GM18498 (cell line): Measurements from ENCODE around the gene SIAH3.

Experiments used
- ATAC-seq: cut with Tn5 transposase; IDR thresholded peaks from one replicate; pipeline ENCODE4 v1.9.1; 2021; ENCODE audit warnings: mild to moderate bottlenecking, moderate library complexity; ENCODE audit not compliant: unreplicated experiment

Gene SIAH3

DNA sequence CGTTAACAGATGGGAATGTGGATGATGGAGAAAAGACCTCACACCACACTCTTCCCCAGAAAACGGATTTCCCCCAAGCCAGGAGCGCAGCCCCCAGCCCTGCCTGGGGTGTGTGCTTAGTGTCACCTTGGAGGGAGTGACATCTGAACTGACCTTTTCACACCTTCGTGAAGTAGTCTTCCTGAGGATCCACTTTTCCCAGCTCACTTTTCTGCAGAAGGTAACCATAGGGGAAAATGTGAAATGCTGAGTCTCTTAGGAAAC is 26.2 kb downstream of the SIAH3 start:
- no peak for ATAC-seq

DNA sequence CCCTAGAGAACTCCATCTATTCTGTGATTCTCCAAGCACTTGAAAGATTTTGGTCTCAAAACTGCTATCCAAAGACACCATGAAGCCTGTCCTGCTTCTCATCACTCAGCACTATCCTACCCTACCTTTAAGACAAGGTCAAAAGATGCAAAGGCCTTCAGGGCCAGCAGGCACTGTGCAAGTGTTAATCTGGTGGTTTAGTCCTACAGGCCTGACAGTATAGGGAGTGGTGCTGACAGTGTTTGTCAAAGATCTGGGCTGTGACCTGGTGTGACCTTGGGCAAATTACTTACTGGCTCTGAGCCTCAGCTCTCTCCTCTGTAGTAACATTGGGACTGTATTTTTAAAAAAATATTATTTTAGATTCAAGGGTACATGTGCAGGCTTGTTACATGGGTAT is 28.0 kb downstream of the SIAH3 start:
- ATAC-seq = no peak

DNA sequence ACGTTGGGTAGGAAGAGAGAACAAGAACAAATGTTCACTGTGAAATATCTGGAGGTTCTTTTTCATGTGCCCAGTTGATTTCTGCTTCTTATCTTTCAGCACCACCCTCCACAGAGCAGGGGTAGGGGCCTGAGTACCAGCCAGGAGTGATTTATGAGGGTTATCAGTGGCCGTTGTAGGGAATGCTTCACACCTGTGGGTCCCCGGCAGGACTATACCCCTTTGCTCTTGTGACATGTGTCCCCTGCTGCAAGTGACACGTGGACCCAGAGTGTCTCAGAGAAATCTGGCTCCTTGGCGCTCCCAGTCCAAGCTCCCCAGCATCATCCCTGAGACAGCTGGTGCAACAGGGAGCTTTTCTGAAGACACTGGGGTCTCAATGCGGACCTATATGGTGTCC is 29.7 kb downstream of the SIAH3 start:
- no peak for ATAC-seq

DNA sequence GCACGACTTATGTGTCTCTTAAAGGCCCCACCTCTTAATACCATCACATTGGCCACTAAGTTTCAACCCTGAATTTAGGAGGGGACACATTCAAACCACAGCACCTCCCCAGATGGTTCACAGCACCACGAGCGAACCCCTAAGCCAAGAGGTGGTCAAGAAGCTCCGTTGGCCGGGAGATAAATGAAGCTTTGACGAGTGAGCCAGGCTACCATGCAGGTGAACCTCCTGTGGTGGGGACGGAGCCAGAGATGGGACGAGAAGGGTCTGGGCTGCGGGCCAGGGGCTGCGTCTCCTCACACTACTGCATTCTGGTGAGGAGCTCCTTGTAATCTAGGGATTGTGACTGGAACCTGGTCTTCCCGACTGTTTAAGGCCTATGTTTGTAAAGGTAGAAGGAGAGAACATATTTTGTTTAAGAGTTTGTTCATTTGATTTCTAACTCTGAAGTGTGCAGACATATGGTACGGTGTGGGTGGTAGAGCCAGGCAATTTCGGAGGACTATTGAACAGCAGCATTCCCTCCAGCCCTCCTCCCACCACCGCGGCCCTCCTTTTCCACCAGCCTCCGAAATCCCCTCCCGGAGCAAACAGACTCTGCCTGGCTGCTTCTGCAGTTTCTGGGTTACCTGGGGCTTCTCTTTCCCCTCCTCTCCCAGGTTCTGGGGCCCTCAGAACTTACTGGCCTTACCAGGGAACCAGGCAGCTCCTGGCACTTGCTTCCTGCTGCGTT is 31.3 kb downstream of the SIAH3 start:
- ATAC-seq = no peak

DNA sequence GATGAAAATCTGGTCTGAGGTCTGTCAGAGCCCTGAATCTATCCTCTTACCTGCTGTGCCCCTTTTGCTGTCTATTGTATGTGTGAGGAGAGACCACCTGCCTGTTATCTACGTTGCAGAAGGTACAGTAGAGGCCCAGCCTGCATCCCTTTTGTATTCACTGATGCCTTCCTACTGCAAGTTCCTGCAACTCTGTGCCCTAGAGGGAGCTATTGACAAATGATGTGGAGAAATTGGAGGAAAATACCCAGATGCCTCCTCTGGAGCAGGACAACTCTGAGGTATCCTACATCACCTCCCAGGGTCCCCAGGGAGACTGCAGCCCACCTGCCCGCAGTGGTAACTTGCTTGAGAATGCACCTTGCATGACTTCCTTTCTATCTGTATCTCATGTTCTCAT is 33.7 kb downstream of the SIAH3 start:
- no peak for ATAC-seq

DNA sequence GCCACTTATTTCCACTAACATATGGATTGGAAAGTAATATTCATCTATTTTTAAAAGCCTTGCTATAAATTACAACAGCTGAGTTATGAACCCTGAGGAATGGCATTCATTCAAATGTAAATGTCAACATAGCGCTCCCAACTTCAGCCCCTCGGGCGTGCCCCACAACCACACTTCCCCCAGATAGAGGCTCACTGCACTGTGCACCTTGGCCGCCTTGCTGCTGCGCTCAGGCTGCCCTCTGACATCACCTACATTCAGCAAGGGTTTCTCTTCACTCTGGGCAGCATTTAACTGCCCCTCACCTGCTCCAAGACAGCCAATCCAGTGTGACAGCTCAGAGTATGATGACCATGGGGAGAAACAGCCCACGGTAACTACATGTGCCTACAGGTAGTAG is 35.1 kb downstream of the SIAH3 start:
- no peak for ATAC-seq

DNA sequence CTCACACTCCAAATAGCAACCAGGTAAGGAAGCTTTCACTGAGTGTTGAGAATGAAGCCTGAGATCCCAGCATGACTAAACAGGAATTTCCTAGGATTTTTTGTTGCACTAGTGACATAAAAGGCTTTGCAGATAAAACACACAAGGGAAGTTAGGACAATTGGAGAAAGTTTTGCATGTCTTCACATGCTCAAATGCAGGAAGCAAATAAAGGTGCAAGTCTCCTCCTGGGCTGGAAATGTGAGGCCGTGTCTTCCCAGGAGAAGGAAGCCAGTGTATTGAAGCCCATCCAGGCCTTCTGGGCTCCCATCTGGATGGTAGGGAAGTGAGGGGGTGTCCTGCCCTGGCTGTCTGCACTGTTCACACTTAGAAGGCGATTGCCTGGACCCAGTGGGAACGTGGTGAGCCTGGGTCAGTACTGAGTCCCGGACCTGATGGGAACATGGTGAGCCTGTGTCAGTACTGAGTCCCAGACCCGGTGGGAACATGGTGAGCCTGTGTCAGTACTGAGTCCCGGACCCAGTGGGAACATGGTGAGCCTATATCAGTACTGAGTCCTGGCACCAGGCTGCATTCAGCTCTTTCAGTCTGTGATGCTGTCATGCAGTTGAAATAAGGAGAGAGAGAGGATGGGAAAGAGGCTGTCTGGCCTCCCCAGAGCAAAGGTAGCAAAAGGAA is 38.7 kb downstream of the SIAH3 start:
- ATAC-seq = no peak

DNA sequence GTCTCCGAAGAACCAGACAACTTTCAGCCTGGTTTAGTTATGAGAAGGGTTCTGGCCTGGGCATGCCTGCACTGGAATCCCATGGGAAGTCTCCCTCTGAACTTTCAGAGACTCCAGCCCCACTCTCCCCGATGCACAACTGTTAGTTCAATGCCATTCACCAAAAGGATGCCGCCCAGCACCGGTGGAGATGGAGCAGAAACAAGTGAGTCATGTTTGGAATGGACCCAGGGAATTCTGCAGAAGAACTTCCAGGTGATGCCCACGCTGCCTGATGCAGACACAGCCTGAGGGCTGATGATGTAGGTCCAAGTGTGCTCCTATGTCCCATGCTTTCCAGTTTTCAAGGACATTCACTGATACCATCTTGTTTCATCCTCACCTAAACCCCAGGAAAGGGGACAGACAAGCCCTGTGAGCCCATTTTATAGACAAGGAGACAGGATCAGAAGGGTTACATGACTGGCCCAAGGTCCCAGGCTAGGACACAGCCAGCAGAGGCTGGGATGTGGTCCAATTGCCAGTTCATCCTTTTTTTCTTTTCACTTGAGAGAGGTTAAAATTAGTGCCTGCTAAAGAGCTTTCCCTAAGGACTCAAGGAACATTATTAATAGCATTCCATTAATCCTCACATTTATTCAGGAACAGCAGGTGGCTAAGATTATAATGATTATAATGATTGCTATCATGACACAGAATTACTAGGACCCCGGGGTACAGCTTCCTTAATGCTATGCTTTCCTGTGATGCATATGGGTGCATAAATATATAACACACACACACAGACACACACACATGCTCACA is 39.5 kb downstream of the SIAH3 start:
- ATAC-seq = no peak

DNA sequence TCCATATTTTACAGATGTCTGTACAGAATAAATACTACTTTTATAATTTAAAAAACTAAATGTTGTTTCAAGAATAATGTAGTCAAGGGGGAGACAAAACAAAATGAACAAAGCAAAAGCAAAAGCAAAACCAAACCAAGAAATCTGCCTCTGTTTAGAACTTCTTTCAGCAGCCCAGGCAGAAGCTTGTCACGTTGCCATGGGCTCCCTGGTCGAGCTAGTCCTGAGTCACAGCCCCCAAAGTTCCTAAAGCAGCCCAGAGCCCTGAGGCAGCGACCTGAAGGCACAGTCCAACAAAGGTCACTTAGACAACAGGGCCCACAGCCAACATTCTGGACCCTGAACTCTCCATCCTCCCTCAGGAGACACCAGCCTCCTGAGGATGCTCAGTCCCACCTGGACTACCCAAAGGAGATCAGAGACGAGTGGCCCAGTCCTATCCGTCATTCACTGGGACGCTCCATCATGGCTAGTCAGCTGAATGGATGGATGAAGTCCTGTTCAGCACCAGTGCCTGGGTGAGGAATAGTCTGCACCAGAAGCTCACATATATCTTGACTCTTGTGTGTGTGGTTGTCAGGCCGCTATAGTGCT is 41.7 kb downstream of the SIAH3 start:
- ATAC-seq = peak; percentile 54

DNA sequence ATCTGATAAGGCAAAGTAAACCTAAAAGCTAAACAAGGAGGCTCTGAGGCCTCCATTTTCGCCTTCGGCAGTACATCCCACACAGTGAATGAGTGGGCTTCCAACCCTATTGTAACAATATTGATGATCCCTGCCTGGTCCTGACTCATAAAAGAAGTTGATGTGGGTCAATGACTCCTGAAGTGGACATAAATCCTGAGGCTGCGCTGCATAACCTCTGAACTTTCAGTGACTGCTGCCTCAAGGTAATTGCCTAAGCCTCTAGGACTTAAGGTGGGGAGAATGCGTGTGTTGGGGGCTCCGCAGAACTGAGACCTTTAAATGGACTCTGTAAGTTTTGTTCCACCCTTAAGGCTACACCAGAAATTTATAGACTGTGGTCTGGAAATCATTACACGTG is 42.6 kb downstream of the SIAH3 start:
- ATAC-seq = no peak

DNA sequence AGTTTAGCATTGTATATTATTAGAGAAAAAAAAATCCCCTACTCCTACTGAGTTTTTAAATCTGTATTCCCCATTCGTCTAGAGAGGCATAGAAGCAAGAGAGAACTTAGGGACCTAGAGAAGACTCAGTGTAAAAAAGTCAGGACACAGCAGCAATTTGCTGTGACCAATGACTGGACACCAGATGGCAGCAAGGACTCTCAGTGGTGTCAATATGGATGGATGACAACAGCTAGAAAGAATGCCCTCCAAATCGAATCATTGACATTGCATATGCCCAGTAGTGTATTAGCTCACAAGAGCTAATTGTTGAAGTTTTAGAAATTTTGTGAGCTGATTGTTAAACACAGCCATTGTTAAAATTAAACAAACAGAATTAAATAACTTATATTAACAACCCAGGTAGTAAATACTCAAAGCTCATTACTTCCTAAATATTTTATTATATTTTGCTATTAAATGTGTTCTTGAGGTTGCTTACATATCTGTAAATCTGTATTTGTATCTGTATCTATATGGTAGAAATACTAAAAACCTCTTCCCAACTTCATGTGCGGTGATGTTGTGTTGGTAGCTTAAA is 43.9 kb downstream of the SIAH3 start:
- no peak for ATAC-seq

DNA sequence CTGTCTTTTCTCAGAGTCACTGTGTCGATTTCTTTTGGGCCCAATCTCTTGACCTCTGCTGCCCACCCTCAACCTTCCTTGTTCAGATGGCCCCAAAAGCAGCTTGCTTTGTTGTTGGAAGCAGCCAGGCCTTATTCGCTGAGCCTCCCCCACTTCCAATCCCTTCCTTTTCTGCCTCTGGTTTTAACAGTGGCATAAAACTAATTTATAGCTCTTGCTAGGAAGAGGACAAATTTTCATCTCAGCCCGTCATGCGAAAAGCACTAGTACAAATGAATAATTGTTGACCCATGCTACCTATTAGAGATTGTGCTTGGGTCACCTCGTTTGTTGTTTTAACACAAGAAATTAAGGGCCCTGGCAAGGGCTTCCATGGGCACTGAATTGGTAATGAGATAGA is 51.1 kb downstream of the SIAH3 start:
- no peak for ATAC-seq

DNA sequence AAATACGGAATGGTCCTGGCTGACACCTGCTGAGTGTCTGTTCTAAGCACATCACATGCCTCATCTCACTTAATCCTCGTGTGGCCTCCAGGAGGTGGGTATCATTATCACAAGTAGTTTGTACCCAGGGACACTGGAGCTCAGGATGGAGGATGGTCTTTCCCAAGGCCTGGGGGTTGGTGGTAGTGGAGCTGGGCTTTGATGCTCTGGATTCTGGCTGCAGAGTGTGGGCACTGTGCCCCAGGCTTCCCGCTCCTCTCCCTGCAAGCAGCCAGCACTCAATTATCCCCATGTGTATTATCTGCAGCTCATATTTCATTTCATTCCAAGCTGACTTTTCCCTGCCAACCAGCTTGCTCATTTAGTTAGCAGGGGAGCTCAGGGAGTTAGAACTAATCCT is 52.1 kb downstream of the SIAH3 start:
- no peak for ATAC-seq

DNA sequence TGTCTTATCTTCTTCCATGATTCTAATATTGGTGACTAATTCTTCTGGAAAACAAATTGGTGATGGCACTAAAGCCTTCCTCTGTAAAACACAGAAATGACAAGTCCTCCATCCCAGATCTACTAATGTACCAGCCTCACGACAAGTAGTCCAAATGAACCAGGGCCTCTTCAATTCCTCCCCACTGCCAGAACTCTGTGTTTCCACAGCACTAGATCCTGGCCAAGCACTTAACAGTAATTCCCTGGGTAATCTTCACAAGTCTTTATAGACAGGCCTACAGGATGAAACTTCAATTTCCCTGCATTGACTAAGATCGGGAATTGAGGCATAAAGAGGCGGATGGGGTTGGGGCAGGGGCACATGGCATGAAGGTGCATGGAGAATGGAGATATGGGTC is 52.7 kb downstream of the SIAH3 start:
- ATAC-seq = no peak

DNA sequence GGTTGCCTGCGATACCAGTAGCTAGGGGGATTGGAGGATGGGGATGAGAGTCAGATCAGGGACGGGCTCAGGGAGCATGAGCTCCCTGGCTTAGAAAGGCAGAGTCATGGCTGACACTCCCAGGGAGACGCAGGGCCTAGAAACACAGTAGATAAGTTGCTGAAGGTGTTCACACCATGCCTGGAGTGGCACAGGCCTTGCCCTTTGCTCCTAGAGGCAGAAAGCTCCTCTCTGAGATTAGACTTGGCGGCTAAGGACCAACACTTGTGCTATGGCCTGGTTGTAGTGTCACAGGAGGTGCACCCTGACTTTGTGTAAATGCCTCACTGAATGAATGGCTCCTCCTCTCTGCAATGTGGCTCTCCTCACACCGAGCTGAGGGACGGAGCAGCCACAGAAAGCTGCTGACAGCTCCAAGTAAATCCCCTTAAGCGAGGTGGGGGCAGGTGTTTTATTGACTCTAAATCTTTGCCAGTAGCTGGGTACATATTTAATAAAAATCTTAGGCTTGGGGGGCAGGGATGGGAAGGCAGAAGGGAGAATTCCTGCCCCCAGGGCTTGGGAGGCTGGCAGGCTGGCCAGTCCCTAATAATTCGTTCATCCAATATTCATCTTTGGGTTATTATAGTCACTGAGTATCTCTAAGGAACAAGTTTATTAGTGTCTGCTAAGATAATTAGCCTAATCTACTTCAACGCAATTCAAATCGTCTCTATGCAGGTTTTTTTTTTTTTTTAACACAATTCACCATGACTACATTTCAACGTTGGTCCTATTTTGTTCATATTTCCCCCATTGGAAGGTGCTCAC is 54.9 kb downstream of the SIAH3 start:
- no peak for ATAC-seq

DNA sequence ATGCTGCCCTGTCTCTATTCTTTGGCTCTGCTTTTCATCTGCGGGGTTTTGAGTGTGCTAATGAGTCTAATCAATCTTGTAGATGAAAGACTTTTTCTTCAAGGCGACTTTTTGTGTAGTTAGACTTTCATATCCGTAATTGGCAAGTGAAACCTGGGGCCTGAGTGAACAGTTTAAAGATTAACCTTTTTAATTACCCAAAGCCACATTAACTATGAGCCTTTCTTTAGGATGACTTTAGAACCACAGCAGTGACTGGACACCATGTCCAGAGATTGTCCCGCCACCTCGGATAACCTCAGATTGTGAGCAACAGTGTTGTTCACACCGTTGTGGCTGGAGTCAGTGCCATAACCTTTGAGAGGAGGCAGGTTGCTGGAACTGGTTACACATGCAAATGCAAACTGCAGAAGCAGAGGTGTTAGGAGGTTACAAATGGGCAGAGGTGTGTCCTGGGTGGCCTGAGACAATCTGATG is 58.7 kb downstream of the SIAH3 start:
- no peak for ATAC-seq

DNA sequence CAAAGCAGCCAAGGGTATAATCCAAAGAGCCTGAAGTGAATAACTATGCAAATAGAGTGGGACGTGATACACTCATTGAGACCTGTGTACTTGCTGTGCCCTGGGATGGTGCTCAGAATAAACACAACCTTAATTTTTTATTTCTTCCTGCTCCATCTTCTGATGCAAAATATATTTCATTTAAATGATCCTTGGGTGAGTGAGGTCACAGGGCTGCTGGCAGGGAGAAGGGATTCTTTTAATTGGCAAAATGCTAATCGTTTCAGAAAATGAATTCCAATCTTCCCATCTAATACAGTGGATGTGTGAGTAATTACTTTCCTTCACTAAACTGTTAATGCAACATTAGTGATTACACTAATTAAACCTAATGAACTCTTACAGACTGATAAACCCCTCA is 63.5 kb downstream of the SIAH3 start:
- no peak for ATAC-seq

DNA sequence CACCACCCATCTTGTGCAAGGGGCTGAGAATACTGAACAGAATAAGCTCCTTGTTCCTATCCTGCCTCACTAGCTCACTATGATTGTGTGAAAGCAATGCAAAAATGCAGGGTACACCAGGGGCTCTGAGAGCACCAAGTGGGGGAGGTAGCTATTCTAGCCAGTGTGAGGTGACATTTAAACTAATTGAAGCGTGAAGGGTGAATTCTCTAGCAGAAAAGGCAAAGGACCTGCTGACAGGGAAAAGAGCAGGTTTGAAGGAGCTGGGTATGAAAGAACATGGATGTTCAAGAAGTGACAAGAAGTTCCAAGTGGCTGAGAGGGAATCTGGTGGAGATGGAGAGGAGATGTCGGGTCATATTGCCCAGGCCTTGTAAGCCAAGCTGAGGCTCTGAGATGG is 64.2 kb downstream of the SIAH3 start:
- ATAC-seq = no peak

DNA sequence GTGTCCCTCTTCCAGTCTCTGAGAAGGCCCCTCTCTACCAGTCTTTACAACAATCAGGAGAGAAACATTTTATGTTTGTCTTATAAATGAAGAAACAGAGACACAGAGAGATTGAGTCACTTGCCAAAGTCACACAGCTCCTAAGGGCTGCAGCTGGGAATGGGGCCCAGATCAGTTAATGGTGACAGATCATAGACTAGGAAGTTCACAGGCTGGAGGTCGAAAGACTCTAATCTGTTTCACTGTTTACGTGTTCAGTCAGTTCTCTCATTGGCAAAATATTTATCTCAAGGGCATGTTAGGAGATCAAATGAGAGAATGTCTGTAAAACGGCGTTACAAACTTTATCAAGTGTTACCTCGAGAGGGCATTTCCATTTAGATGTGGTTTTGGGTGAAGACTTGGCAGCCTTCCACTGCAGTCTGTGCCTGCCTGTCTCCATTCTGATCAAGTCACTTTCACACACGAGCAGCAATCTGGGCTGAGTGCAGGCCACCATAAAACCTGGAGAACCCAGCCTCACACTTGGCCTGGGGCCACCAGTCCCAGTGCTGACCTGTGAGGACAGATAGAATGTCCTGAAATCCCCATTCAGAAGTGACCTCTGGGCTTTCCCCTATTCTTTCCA is 65.1 kb downstream of the SIAH3 start:
- no peak for ATAC-seq
